ENCODE measurements around the gene AGBL5. TPM values are rescaled to one million over a fixed set of nuclear protein-coding genes. Genes with fewer than 3 reads are reported as not detected.

Gene AGBL5
- total and polyA plus RNA-seq, 2 of the 13 experiments (the other 11 are each of a cell fraction or from before 2014, with no cell fraction given): 55.9 to 73.3 TPM

DNA sequence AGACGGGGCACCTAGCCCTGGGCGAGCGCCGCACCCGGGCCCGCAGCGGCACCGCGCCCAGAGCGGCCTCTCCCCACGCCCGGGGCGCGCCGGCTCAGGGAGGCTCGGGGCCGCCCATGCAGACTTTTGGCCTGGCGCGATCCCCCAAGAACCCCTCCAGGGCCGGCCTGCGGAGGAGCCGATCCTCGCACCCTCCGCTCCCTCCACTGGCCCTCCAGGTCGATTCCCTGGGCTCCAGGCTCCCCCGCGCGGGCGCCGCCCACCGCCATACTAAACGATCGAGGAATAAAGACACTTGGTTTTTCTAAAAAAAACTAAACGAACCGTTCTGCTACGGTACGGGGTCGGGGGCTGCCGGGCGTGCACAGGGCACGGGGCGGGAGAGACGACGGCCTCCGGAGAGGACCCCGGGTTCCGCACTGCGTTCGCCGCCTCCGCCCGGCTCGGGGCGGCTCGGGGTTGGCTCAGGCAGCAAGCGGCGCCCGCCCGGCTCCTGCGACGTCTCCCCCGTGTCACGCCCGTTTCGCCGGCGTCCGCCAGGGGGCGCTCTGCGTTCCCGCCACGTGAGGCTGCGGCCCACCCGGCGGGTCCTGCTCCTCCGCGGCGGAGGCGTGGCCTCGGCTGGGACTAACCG, 34.7 kb downstream of the AGBL5 start (continued):
- TF ChIP-seq, protein P1, sequence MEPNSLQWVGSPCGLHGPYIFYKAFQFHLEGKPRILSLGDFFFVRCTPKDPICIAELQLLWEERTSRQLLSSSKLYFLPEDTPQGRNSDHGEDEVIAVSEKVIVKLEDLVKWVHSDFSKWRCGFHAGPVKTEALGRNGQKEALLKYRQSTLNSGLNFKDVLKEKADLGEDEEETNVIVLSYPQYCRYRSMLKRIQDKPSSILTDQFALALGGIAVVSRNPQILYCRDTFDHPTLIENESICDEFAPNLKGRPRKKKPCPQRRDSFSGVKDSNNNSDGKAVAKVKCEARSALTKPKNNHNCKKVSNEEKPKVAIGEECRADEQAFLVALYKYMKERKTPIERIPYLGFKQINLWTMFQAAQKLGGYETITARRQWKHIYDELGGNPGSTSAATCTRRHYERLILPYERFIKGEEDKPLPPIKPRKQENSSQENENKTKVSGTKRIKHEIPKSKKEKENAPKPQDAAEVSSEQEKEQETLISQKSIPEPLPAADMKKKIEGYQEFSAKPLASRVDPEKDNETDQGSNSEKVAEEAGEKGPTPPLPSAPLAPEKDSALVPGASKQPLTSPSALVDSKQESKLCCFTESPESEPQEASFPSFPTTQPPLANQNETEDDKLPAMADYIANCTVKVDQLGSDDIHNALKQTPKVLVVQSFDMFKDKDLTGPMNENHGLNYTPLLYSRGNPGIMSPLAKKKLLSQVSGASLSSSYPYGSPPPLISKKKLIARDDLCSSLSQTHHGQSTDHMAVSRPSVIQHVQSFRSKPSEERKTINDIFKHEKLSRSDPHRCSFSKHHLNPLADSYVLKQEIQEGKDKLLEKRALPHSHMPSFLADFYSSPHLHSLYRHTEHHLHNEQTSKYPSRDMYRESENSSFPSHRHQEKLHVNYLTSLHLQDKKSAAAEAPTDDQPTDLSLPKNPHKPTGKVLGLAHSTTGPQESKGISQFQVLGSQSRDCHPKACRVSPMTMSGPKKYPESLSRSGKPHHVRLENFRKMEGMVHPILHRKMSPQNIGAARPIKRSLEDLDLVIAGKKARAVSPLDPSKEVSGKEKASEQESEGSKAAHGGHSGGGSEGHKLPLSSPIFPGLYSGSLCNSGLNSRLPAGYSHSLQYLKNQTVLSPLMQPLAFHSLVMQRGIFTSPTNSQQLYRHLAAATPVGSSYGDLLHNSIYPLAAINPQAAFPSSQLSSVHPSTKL (CRISPR knock-in tag; IDR thresholded peaks at IDR 0.05): peak; percentile 62
- TF ChIP-seq ZNF263 (CRISPR knock-in tag; IDR thresholded peaks at IDR 0.05): no peak
- no peak for TF ChIP-seq CREM (IDR thresholded peaks at IDR 0.05)
- TF ChIP-seq CREM (CRISPR knock-in tag; IDR thresholded peaks at IDR 0.05): 0 out of 2 replicates have a peak, but pooled peaks have one; percentile 24
- TF ChIP-seq CEBPG (CRISPR knock-in tag; IDR thresholded peaks at IDR 0.05): peak; percentile 57
- TF ChIP-seq ZBTB1 (CRISPR knock-in tag; IDR thresholded peaks at IDR 0.05; ENCODE audit: borderline replicate concordance): no peak
- no peak for TF ChIP-seq ZFP82 (CRISPR knock-in tag; IDR thresholded peaks at IDR 0.05; ENCODE audit: borderline replicate concordance)
- TF ChIP-seq, protein P2, sequence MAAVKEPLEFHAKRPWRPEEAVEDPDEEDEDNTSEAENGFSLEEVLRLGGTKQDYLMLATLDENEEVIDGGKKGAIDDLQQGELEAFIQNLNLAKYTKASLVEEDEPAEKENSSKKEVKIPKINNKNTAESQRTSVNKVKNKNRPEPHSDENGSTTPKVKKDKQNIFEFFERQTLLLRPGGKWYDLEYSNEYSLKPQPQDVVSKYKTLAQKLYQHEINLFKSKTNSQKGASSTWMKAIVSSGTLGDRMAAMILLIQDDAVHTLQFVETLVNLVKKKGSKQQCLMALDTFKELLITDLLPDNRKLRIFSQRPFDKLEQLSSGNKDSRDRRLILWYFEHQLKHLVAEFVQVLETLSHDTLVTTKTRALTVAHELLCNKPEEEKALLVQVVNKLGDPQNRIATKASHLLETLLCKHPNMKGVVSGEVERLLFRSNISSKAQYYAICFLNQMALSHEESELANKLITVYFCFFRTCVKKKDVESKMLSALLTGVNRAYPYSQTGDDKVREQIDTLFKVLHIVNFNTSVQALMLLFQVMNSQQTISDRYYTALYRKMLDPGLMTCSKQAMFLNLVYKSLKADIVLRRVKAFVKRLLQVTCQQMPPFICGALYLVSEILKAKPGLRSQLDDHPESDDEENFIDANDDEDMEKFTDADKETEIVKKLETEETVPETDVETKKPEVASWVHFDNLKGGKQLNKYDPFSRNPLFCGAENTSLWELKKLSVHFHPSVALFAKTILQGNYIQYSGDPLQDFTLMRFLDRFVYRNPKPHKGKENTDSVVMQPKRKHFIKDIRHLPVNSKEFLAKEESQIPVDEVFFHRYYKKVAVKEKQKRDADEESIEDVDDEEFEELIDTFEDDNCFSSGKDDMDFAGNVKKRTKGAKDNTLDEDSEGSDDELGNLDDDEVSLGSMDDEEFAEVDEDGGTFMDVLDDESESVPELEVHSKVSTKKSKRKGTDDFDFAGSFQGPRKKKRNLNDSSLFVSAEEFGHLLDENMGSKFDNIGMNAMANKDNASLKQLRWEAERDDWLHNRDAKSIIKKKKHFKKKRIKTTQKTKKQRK (IDR thresholded peaks at IDR 0.05; ENCODE audit: low read length): no peak
- peak; percentile 62; the same call in 1 of the 2 replicates for TF ChIP-seq CREB1 (IDR thresholded peaks at IDR 0.05)
- no peak for TF ChIP-seq CREB1 (CRISPR knock-in tag; IDR thresholded peaks at IDR 0.05)
- no peak for TF ChIP-seq NBN (conservative IDR thresholded peaks at IDR 0.05)
- TF ChIP-seq ZNF709 (CRISPR knock-in tag; IDR thresholded peaks at IDR 0.05): 0 out of 2 replicates have a peak, but pooled peaks have one; percentile 33
- TF ChIP-seq NR2F2 (IDR thresholded peaks at IDR 0.05; ENCODE audit: borderline replicate concordance, low read depth): no peak
- TF ChIP-seq, protein P3, sequence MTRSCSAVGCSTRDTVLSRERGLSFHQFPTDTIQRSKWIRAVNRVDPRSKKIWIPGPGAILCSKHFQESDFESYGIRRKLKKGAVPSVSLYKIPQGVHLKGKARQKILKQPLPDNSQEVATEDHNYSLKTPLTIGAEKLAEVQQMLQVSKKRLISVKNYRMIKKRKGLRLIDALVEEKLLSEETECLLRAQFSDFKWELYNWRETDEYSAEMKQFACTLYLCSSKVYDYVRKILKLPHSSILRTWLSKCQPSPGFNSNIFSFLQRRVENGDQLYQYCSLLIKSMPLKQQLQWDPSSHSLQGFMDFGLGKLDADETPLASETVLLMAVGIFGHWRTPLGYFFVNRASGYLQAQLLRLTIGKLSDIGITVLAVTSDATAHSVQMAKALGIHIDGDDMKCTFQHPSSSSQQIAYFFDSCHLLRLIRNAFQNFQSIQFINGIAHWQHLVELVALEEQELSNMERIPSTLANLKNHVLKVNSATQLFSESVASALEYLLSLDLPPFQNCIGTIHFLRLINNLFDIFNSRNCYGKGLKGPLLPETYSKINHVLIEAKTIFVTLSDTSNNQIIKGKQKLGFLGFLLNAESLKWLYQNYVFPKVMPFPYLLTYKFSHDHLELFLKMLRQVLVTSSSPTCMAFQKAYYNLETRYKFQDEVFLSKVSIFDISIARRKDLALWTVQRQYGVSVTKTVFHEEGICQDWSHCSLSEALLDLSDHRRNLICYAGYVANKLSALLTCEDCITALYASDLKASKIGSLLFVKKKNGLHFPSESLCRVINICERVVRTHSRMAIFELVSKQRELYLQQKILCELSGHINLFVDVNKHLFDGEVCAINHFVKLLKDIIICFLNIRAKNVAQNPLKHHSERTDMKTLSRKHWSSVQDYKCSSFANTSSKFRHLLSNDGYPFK (CRISPR knock-in tag; IDR thresholded peaks at IDR 0.05; ENCODE audit: borderline replicate concordance): no peak
- peak; percentile 65; the same call in 1 of the 2 replicates for TF ChIP-seq ARHGAP35 (CRISPR knock-in tag; IDR thresholded peaks at IDR 0.05; ENCODE audit: borderline replicate concordance)
- TF ChIP-seq, protein P4, sequence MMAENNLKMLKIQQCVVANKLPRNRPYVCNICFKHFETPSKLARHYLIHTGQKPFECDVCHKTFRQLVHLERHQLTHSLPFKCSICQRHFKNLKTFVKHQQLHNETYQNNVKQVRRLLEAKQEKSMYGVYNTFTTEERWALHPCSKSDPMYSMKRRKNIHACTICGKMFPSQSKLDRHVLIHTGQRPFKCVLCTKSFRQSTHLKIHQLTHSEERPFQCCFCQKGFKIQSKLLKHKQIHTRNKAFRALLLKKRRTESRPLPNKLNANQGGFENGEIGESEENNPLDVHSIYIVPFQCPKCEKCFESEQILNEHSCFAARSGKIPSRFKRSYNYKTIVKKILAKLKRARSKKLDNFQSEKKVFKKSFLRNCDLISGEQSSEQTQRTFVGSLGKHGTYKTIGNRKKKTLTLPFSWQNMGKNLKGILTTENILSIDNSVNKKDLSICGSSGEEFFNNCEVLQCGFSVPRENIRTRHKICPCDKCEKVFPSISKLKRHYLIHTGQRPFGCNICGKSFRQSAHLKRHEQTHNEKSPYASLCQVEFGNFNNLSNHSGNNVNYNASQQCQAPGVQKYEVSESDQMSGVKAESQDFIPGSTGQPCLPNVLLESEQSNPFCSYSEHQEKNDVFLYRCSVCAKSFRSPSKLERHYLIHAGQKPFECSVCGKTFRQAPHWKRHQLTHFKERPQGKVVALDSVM (CRISPR knock-in tag; IDR thresholded peaks at IDR 0.05): no peak; the same call in 1 of the 2 replicates
- peak; percentile 92 for TF ChIP-seq ZNF792 (CRISPR knock-in tag; IDR thresholded peaks at IDR 0.05)
- no peak for TF ChIP-seq ZNF674 (CRISPR knock-in tag; IDR thresholded peaks at IDR 0.05; ENCODE audit: low read depth)

All from HepG2 (cell line).